Measurements from ENCODE around the gene TNFRSF4.
A peak's percentile ranks its signal among the peaks of the same experiment; 100 is the strongest.
"Not testable (repeated sequence)": the region's sequence is repeated elsewhere in the genome, so short reads cannot be mapped to it uniquely, and the experiment has no call there.

The TNFRSF4 gene

GRCh38 chr1:1197551-1198422 lies 16.2 kb downstream of the TNFRSF4 start:
- Mint-ChIP-seq H3K27ac (ENCODE audit: low read depth) (no peak overlapping the region), H3K27me3 (no peaks in the 10 kb centered on the region), H3K9me3 (peaks cover 10% of the 10 kb centered on the region), H3K4me3 (no peak overlapping the region), H3K4me1 (no peaks in the 10 kb centered on the region), H3K36me3 (ENCODE audit: insufficient read depth) (no peaks in the 10 kb centered on the region)
- no peak for ATAC-seq (replicated peaks; ENCODE audit: extremely low read depth, poor library complexity, severe bottlenecking)
- DNase-seq (ENCODE audit: low spot score in 2 of 2): no peak

- DNase-seq (ENCODE audit: low spot score in 2 of 2) (no peak), ATAC-seq (replicated peaks; ENCODE audit: extremely low read depth, poor library complexity, severe bottlenecking) (no peak)
- Mint-ChIP-seq H3K9me3 (peaks cover 11% of the 10 kb centered on the region), H3K27ac (ENCODE audit: low read depth) (no peak overlapping the region), H3K27me3 (no peaks in the 10 kb centered on the region), H3K4me3 (no peak overlapping the region), H3K36me3 (ENCODE audit: insufficient read depth) (no peaks in the 10 kb centered on the region), H3K4me1 (no peaks in the 10 kb centered on the region)
These were observed 16.8 kb downstream of the TNFRSF4 start for GRCh38 chr1:1197188-1197500.

- H3K27me3 Mint-ChIP-seq: no peaks in the 10 kb centered on the region
These were observed 17.3 kb downstream of the TNFRSF4 start for GRCh38 chr1:1196431-1197187.

GRCh38 chr1:1195726-1196125 lies 18.2 kb downstream of the TNFRSF4 start:
- H3K27ac Mint-ChIP-seq (ENCODE audit: low read depth); H3K36me3 Mint-ChIP-seq (ENCODE audit: insufficient read depth); H3K27me3 Mint-ChIP-seq; H3K4me3 Mint-ChIP-seq; H3K4me1 Mint-ChIP-seq; ATAC-seq (replicated peaks; ENCODE audit: extremely low read depth, poor library complexity, severe bottlenecking); DNase-seq (ENCODE audit: low spot score in 2 of 2): not testable (repeated sequence)
- H3K9me3 Mint-ChIP-seq: peaks cover 16% of the 10 kb centered on the region

More at GRCh38 chr1:1196431-1197187, 17.3 kb downstream of the TNFRSF4 start:
- Mint-ChIP-seq H3K4me3 (no peak overlapping the region), H3K4me1 (no peaks in the 10 kb centered on the region), H3K9me3 (peaks cover 16% of the 10 kb centered on the region), H3K27ac (ENCODE audit: low read depth) (no peak overlapping the region), H3K36me3 (ENCODE audit: insufficient read depth) (no peaks in the 10 kb centered on the region)
- ATAC-seq (replicated peaks; ENCODE audit: extremely low read depth, poor library complexity, severe bottlenecking): no peak
- DNase-seq (ENCODE audit: low spot score in 2 of 2): no peak

- Mint-ChIP-seq H3K9me3 (peaks cover 16% of the 10 kb centered on the region), H3K27me3 (no peaks in the 10 kb centered on the region), H3K4me1 (no peaks in the 10 kb centered on the region), H3K27ac (ENCODE audit: low read depth) (peak overlapping the region; percentile 66), H3K36me3 (ENCODE audit: insufficient read depth) (peaks cover 1% of the 10 kb centered on the region), H3K4me3 (no peak overlapping the region)
- no peak for ATAC-seq (replicated peaks; ENCODE audit: extremely low read depth, poor library complexity, severe bottlenecking)
- DNase-seq (ENCODE audit: low spot score in 2 of 2): no peak
These were observed 19.2 kb downstream of the TNFRSF4 start for GRCh38 chr1:1194723-1195122.

GRCh38 chr1:1191734-1192133 lies 22.2 kb downstream of the TNFRSF4 start:
- no peak overlapping the region for H3K27ac Mint-ChIP-seq (ENCODE audit: low read depth)
- no peaks in the 10 kb centered on the region for H3K27me3 Mint-ChIP-seq
- H3K36me3 Mint-ChIP-seq (ENCODE audit: insufficient read depth): peaks cover 1% of the 10 kb centered on the region
- no peak overlapping the region for H3K4me3 Mint-ChIP-seq
- no peaks in the 10 kb centered on the region for H3K4me1 Mint-ChIP-seq
- no peak for ATAC-seq (replicated peaks; ENCODE audit: extremely low read depth, poor library complexity, severe bottlenecking)
- peaks cover 16% of the 10 kb centered on the region for H3K9me3 Mint-ChIP-seq
- no peak for DNase-seq (ENCODE audit: low spot score in 2 of 2)

GRCh38 chr1:1189111-1189510 lies 24.8 kb downstream of the TNFRSF4 start:
- ATAC-seq (replicated peaks; ENCODE audit: extremely low read depth, poor library complexity, severe bottlenecking) (no peak), DNase-seq (ENCODE audit: low spot score in 2 of 2) (no peak)
- no peaks in the 10 kb centered on the region for H3K27me3 Mint-ChIP-seq
- H3K36me3 Mint-ChIP-seq (ENCODE audit: insufficient read depth): peaks cover 1% of the 10 kb centered on the region
- no peak overlapping the region for H3K27ac Mint-ChIP-seq (ENCODE audit: low read depth)
- no peak overlapping the region for H3K4me3 Mint-ChIP-seq
- H3K4me1 Mint-ChIP-seq: no peaks in the 10 kb centered on the region
- peaks cover 6% of the 10 kb centered on the region for H3K9me3 Mint-ChIP-seq

GRCh38 chr1:1187938-1188337 lies 26.0 kb downstream of the TNFRSF4 start:
- H3K4me1 Mint-ChIP-seq: no peaks in the 10 kb centered on the region

GRCh38 chr1:1185101-1185765 lies 28.7 kb downstream of the TNFRSF4 start:
- peak overlapping the region; percentile 44 for H3K27ac Mint-ChIP-seq (ENCODE audit: low read depth)
- H3K36me3 Mint-ChIP-seq (ENCODE audit: insufficient read depth): peaks cover under 1% of the 10 kb centered on the region
- ATAC-seq (replicated peaks; ENCODE audit: extremely low read depth, poor library complexity, severe bottlenecking): no peak
- no peaks in the 10 kb centered on the region for H3K4me1 Mint-ChIP-seq
- no peak overlapping the region for H3K4me3 Mint-ChIP-seq
- no peaks in the 10 kb centered on the region for H3K9me3 Mint-ChIP-seq
- DNase-seq (ENCODE audit: low spot score in 2 of 2): no peak
- H3K27me3 Mint-ChIP-seq: peaks cover 26% of the 10 kb centered on the region

More at GRCh38 chr1:1187938-1188337, 26.0 kb downstream of the TNFRSF4 start:
- H3K4me3 Mint-ChIP-seq: no peak overlapping the region
- no peak for DNase-seq (ENCODE audit: low spot score in 2 of 2)
- no peak for ATAC-seq (replicated peaks; ENCODE audit: extremely low read depth, poor library complexity, severe bottlenecking)
- H3K27me3 Mint-ChIP-seq: peaks cover 10% of the 10 kb centered on the region
- H3K9me3 Mint-ChIP-seq: peaks cover 6% of the 10 kb centered on the region
- H3K27ac Mint-ChIP-seq (ENCODE audit: low read depth): no peak overlapping the region
- peaks cover 1% of the 10 kb centered on the region for H3K36me3 Mint-ChIP-seq (ENCODE audit: insufficient read depth)

GRCh38 chr1:1183833-1184775 lies 29.8 kb downstream of the TNFRSF4 start:
- Mint-ChIP-seq H3K9me3 (no peaks in the 10 kb centered on the region), H3K36me3 (ENCODE audit: insufficient read depth) (no peaks in the 10 kb centered on the region), H3K4me3 (no peak overlapping the region), H3K4me1 (no peaks in the 10 kb centered on the region), H3K27ac (ENCODE audit: low read depth) (no peak overlapping the region), H3K27me3 (peaks cover 26% of the 10 kb centered on the region)
- ATAC-seq (replicated peaks; ENCODE audit: extremely low read depth, poor library complexity, severe bottlenecking) (no peak), DNase-seq (ENCODE audit: low spot score in 2 of 2) (no peak)

GRCh38 chr1:1183221-1183747 lies 30.7 kb downstream of the TNFRSF4 start:
- Mint-ChIP-seq H3K9me3 (no peaks in the 10 kb centered on the region), H3K36me3 (ENCODE audit: insufficient read depth) (no peaks in the 10 kb centered on the region), H3K27ac (ENCODE audit: low read depth) (no peak overlapping the region), H3K27me3 (peaks cover 26% of the 10 kb centered on the region), H3K4me1 (no peaks in the 10 kb centered on the region), H3K4me3 (no peak overlapping the region)
- ATAC-seq (replicated peaks; ENCODE audit: extremely low read depth, poor library complexity, severe bottlenecking): no peak
- no peak for DNase-seq (ENCODE audit: low spot score in 2 of 2)

Measured in central memory CD8-positive, alpha-beta T cell (primary cell).